Measurements from ENCODE around the gene MMP13. TPM values are rescaled to one million over a fixed set of nuclear protein-coding genes. Genes with fewer than 3 reads are reported as not detected.

MMP13 gene
- total and polyA plus RNA-seq, 2 of the 4 experiments (the other 2 are of a cell fraction) = not detected

DNA sequence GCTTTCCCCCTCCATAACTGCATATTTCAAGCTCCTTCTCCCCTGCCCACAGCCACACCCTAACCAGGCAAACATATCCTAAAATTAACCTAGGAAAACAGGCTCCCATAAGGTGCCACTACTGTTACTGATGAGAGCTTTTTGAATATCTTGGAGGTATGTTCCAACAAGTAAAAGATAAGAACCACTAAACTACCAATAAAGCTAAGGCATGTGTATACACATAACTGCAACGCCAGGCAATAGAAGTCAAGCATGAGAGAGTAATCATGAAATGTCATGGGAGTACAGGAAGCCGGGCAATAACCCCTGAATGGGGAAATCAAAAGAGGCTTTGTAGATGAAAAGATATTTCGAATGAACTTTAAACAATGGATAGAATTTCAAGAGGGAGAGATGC is 9.3 kb downstream of the MMP13 start:
- Histone ChIP-seq H2AFZ (replicated peaks; ENCODE audit: low read length, poor library complexity) (no peak overlapping the region), H3K4ac (ENCODE audit: low read depth, low read length) (no peak overlapping the region), H3K27me3 (ENCODE audit: control insufficient read depth, insufficient read depth, low read length) (no peaks in the 10 kb centered on the region), H4K20me1 (ENCODE audit: insufficient read depth, low read length) (no peaks in the 10 kb centered on the region), H2BK120ac (ENCODE audit: low read depth, low read length) (no peak overlapping the region), H3K79me1 (ENCODE audit: low read depth in 1 of 2, low read length in 2 of 2) (no peaks in the 10 kb centered on the region), H3K14ac (replicated peaks; ENCODE audit: low read depth, low read length) (no peak overlapping the region), H2AK9ac (replicated peaks; ENCODE audit: low read depth, low read length, poor library complexity) (no peak overlapping the region), H3K9me3 (ENCODE audit: control insufficient read depth, insufficient read depth, low read length) (no peaks in the 10 kb centered on the region), H3K18ac (ENCODE audit: low read depth, low read length) (no peak overlapping the region; the same call in 1 of the 2 replicates), H4K91ac (ENCODE audit: insufficient read depth, low read depth, low read length) (no peak overlapping the region), H2BK5ac (ENCODE audit: low read depth, low read length, poor library complexity, severe bottlenecking) (no peak overlapping the region), H3K36me3 (ENCODE audit: control insufficient read depth, insufficient read depth, low read length) (no peaks in the 10 kb centered on the region), H2BK20ac (ENCODE audit: low read depth, low read length) (no peak overlapping the region), H3K4me2 (ENCODE audit: low read depth, low read length) (no peak overlapping the region), H3K23ac (ENCODE audit: low read depth, low read length) (no peak overlapping the region), H3K9me1 (ENCODE audit: insufficient read depth, low read length) (no peaks in the 10 kb centered on the region), H3K9ac (ENCODE audit: low read depth, low read length) (no peak overlapping the region), H3K27ac (ENCODE audit: insufficient read depth, low read length) (no peak overlapping the region), H4K8ac (ENCODE audit: low read depth in 2 of 2, low read length in 2 of 2) (no peak overlapping the region), H3K4me3 (ENCODE audit: insufficient read depth, low read depth, low read length) (no peak overlapping the region), H2AK5ac (ENCODE audit: low read depth, low read length) (no peak overlapping the region), H2BK15ac (ENCODE audit: low read depth, low read length) (no peak overlapping the region), H3K4me1 (ENCODE audit: control insufficient read depth, insufficient read depth, low read length) (peaks cover 3% of the 10 kb centered on the region; the same call in 1 of the 2 replicates), H4K5ac (ENCODE audit: low read depth, low read length) (no peak overlapping the region), H3K56ac (ENCODE audit: extremely low read depth, insufficient read depth, low read length) (no peak overlapping the region)
- 40% methylated on average over 1 of the region's 3 CpGs; no CpG with 5 or more reads in 1 of the 2 experiments for WGBS, 2 experiments (ENCODE audit: extremely low coverage in 2 of 2, insufficient read length in 1 of 2)
- DNase-seq = no peak
- POLR2A ChIA-PET (ENCODE audit: unreplicated experiment) = no interaction called here
- TF ChIP-seq MAFK (IDR thresholded peaks at IDR 0.05; ENCODE audit: low read depth, low read length) (no peak), SMC3 (IDR thresholded peaks at IDR 0.05; ENCODE audit: low read depth, low read length) (no peak), POLR2A (IDR thresholded peaks at IDR 0.05; ENCODE audit: low read depth, low read length) (no peak), NFE2L2 (IDR thresholded peaks at IDR 0.05; ENCODE audit: low read depth, low read length) (no peak), RFX5 (IDR thresholded peaks at IDR 0.05; ENCODE audit: low read depth, low read length) (no peak)
- TF ChIP-seq, protein P1, sequence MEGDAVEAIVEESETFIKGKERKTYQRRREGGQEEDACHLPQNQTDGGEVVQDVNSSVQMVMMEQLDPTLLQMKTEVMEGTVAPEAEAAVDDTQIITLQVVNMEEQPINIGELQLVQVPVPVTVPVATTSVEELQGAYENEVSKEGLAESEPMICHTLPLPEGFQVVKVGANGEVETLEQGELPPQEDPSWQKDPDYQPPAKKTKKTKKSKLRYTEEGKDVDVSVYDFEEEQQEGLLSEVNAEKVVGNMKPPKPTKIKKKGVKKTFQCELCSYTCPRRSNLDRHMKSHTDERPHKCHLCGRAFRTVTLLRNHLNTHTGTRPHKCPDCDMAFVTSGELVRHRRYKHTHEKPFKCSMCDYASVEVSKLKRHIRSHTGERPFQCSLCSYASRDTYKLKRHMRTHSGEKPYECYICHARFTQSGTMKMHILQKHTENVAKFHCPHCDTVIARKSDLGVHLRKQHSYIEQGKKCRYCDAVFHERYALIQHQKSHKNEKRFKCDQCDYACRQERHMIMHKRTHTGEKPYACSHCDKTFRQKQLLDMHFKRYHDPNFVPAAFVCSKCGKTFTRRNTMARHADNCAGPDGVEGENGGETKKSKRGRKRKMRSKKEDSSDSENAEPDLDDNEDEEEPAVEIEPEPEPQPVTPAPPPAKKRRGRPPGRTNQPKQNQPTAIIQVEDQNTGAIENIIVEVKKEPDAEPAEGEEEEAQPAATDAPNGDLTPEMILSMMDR (conservative IDR thresholded peaks at IDR 0.05; ENCODE audit: low read depth, low read length) = no peak
- TF ChIP-seq, protein P2, sequence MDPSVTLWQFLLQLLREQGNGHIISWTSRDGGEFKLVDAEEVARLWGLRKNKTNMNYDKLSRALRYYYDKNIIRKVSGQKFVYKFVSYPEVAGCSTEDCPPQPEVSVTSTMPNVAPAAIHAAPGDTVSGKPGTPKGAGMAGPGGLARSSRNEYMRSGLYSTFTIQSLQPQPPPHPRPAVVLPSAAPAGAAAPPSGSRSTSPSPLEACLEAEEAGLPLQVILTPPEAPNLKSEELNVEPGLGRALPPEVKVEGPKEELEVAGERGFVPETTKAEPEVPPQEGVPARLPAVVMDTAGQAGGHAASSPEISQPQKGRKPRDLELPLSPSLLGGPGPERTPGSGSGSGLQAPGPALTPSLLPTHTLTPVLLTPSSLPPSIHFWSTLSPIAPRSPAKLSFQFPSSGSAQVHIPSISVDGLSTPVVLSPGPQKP (IDR thresholded peaks at IDR 0.05; ENCODE audit: borderline replicate concordance, low read depth, low read length) = no peak
- no peak for ATAC-seq (ENCODE audit: low read depth)
- dilution Hi-C loops (cut with HindIII; ENCODE audit: low sequenced_read_pairs, unreplicated experiment) = no loop called here
- intact Hi-C loops (cut with micrococcal nuclease) = loop anchor here (10.0 kb wide), 1 partner anchor 109 kb away; no protein-coding TSS in a partner anchor
- CTCF ChIA-PET = interaction anchor here (0.6 to 1.1 kb wide), 4 partner anchors 31 to 379 kb away, joined by 3 read pairs; no protein-coding TSS in a partner anchor
- in situ Hi-C loops (cut with MboI; ENCODE audit: low sequenced_read_pairs) = no loop called here
- BruUV-seq (replicated peaks) = no TSS peak
